Left lung (tissue), 14 donors: ENCODE measurements around the gene JADE2. TPM values are rescaled to one million over a fixed set of nuclear protein-coding genes. Genes with fewer than 3 reads are reported as not detected.

ENCODE experiments used
- ATAC-seq: fragments of 200-7000 bp; cut with Tn5 transposase; one replicate; pipeline ENCODE4 v1.9.1; 2020; ENCODE audit warnings: moderate library complexity
- DNase-seq, 4 donors: peaks; one replicate each; pipeline ENCODE4 v3.0.0-alpha.2; 2013 to 2020
- H3K27ac ChIP-seq, 2 donors: fragments of 200-600 bp; sonication (generic) in 1 of 2; one replicate each; pipeline versions ENCODE4 v1.5.0 to v1.8.0; 2020 to 2021
- H3K27me3 ChIP-seq, 2 donors: fragments of 200-600 bp; sonication (generic) in 1 of 2; one replicate each; pipeline versions ENCODE4 v1.5.0 to v1.8.0; 2020 to 2021
- H3K36me3 ChIP-seq, 2 donors: fragments of 200-600 bp; sonication (generic) in 1 of 2; one replicate each; pipeline versions ENCODE4 v1.5.0 to v1.8.0; 2020 to 2021
- H3K4me1 ChIP-seq, 2 donors: fragments of 200-600 bp; one replicate each; pipeline ENCODE4 v1.8.0; 2021
- H3K4me3 ChIP-seq, 2 donors: fragments of 200-600 bp; sonication (generic) in 1 of 2; one replicate each; pipeline versions ENCODE4 v1.5.0 to v1.8.0; 2020 to 2021; ENCODE audit warnings: mild to moderate bottlenecking in 1 of 2
- H3K9me3 ChIP-seq, 2 donors: fragments of 200-600 bp; sonication (generic) in 1 of 2; one replicate each; pipeline versions ENCODE4 v1.5.0 to v1.8.0; 2020 to 2021
- CTCF ChIP-seq, 2 donors: fragments of 200-600 bp; sonication (generic) in 1 of 2; IDR thresholded peaks; one replicate each; pipeline versions ENCODE4 v1.5.0 to v1.8.0; 2021; ENCODE audit warnings: antibody characterized with exemption in 2 of 2
- intact Hi-C, 2 donors: fragments of 100-400 bp; cut with DNase I; formaldehyde crosslinking; loops; one replicate each; pipeline versions ENCODE4 v1.11.2 to v1.14.2; 2022
- long read RNA-seq, 12 donors: library from polyadenylated mRNA in 2 of 12; unstranded in 2 of 12; transcript quantifications; one replicate each; pipeline ENCODE4 v2.0.0 and lab custom pipeline, GENCODE V29; 2019 to 2026
- polyA plus RNA-seq, 6 donors: library from polyadenylated mRNA; unstranded; fragments of 120-200 nt; gene quantifications; one replicate each; pipeline ENCODE4 v1.2.1, GENCODE V29; 2013; ENCODE audit not compliant: insufficient read length in 6 of 6
- total RNA-seq, 2 donors: library from RNA; stranded (reverse); fragmentation: NEBNext Ultra II Directional; extraction: Animal tissue kit (Norgen Biotek cat#: 25700); gene quantifications; one replicate each; pipeline ENCODE4 v1.2.1, GENCODE V29; 2021
- donor health status: DM: no; HTN: yes; CAD: no.
- donor health status: DM: no; HTN: no; CAD: no.

Gene JADE2
- total RNA-seq (10 to 100 TPM; 36.8 to 51.1 TPM), polyA plus RNA-seq (10 to 100 TPM; 13.5 to 21.5 (median 16.3) TPM)
- long read RNA-seq, donor 1, partial matches to known transcripts = 9 of 10 reads
- long read RNA-seq, donor 1, other reads (novel, unspliced or antisense) = 0 of 10 reads
- long read RNA-seq, donor 2 = 0 reads
- long read RNA-seq, donor 3 = 0 reads
- long read RNA-seq, donor 4, partial matches to known transcripts = 0 of 1 reads
- long read RNA-seq, donor 4, other reads (novel, unspliced or antisense) = 1 of 1 reads
- long read RNA-seq, donor 5, full-length matches to known transcripts = 1 of 1 reads
- long read RNA-seq, donor 5, partial matches to known transcripts = 0 of 1 reads
- long read RNA-seq, donor 5, other reads (novel, unspliced or antisense) = 0 of 1 reads
- long read RNA-seq, donor 6 = 0 reads
- long read RNA-seq, donor 7 = 0 reads
- long read RNA-seq, donor 8, partial matches to known transcripts = 6 of 7 reads
- long read RNA-seq, donor 8, other reads (novel, unspliced or antisense) = 0 of 7 reads
- long read RNA-seq, donor 9 = 0 reads
- long read RNA-seq, donor 10, partial matches to known transcripts = 0 of 3 reads
- long read RNA-seq, donor 10, other reads (novel, unspliced or antisense) = 3 of 3 reads
- long read RNA-seq, donor 11 = 0 reads
- long read RNA-seq, donor 12 = 0 reads

GRCh38 chr5:134524826-134525682 is at the start of gene JADE2:
JADE2 (plus strand) TSS chr5:134525670; CDS start chr5:134535858, 10,188 bp downstream.
- H3K27me3 ChIP-seq = no peaks in the 10 kb centered on the region
- H3K4me3 ChIP-seq = peak within 1 kb of the TSS; percentile 76 to 98
- no peak for TF ChIP-seq CTCF (IDR thresholded peaks at IDR 0.05)
- DNase-seq (peak; percentile 74 to 92 (median 80)), ATAC-seq (peak; percentile 42)
- H3K27ac ChIP-seq = peak within 1 kb of the TSS; percentile 91 to 94
- no peaks in the 10 kb centered on the region for H3K9me3 ChIP-seq
- peaks cover 22 to 38% of the 10 kb centered on the region in 2 donors for H3K4me1 ChIP-seq
- intact Hi-C loops = loop anchor here in 1 of 2 donors (10.0 kb wide), 1 partner anchor 110 kb away; the partner anchor contains the start of gene CDKN2AIPNL
- H3K36me3 ChIP-seq = no peaks in the 10 kb centered on the region

DNA sequence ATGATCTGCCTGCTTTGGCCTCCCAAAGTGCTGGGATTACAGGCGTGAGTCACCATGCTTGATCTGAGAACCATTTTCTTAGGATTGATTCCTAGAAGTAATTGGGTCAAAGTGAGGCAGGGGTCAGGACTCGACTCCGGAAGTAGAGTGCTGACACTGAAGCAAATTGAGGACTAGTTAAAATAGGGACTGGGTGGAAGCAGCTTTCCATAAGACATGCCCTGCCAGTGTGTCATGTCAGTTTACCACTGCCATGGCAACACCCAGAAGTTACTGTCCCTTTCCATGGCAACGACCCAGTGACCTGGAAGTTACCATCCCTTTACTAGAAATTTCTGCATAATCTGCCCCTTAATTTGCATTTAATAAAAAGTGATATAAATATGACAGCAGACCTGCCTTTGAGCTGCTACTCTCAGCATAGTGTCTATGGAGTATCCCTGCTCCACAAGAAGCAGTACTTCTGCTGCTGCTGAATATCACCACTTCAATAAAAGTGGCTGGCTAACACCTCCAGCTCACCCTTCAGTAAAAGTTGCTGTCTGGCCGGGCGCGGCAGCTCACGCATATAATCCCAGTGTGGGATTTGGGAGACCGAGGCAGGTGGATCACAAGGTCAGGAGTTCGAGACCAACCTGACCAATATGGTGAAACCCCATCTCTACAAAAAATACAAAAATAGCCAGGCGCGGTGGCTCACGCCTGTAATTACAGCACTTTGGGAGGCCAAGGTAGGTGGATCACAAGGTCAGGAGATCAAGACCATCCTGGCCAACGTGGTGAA is 47.8 kb upstream of the JADE2 start:
- H3K4me1 ChIP-seq = no peaks in the 10 kb centered on the region
- H3K36me3 ChIP-seq = no peaks in the 10 kb centered on the region
- no peak overlapping the region for H3K27ac ChIP-seq
- no peak overlapping the region for H3K4me3 ChIP-seq
- no peaks in the 10 kb centered on the region for H3K9me3 ChIP-seq
- ATAC-seq (no peak), DNase-seq (no peak)
- intact Hi-C loops = no loop called here
- no peak for TF ChIP-seq CTCF (IDR thresholded peaks at IDR 0.05)
- no peaks in the 10 kb centered on the region for H3K27me3 ChIP-seq

DNA sequence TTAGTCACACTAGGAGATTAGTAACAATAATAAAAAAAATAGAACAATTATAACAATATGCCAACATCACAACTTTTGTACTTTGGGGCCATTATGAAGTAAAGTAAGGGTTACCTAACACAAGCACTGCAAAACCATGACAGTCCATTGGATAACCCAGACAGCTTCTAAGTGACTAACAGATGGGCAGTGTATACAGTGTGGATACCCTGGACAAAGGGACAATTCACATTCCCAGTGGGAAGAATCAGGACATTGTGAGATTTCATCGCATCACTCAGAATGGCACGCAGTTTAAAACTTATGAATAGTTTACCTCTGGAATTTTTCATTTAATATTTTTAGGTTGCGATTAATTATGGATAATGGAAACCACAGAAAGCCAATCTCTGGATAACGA is 45.6 kb upstream of the JADE2 start:
- H3K36me3 ChIP-seq = no peaks in the 10 kb centered on the region
- no peak for DNase-seq
- H3K27ac ChIP-seq = no peak overlapping the region
- no peak for TF ChIP-seq CTCF (IDR thresholded peaks at IDR 0.05)
- no peak overlapping the region for H3K4me3 ChIP-seq
- H3K27me3 ChIP-seq = no peaks in the 10 kb centered on the region
- intact Hi-C loops = no loop called here
- no peaks in the 10 kb centered on the region for H3K4me1 ChIP-seq
- no peaks in the 10 kb centered on the region for H3K9me3 ChIP-seq
- ATAC-seq = no peak

GRCh38 chr5:134489227-134489944 is 36.1 kb upstream of the JADE2 start:
- ATAC-seq (no peak), DNase-seq (no peak)
- H3K36me3 ChIP-seq = no peaks in the 10 kb centered on the region
- no peak overlapping the region for H3K27ac ChIP-seq
- TF ChIP-seq CTCF (IDR thresholded peaks at IDR 0.05) = no peak
- no peak overlapping the region for H3K4me3 ChIP-seq
- no peaks in the 10 kb centered on the region for H3K4me1 ChIP-seq
- no peaks in the 10 kb centered on the region for H3K27me3 ChIP-seq
- no peaks in the 10 kb centered on the region for H3K9me3 ChIP-seq
- intact Hi-C loops = no loop called here
